A549 treated with ZK216348 at 1 μM for 4 hours (cell line): ENCODE data around the gene MAPKAPK2. TPM values are rescaled to one million over a fixed set of nuclear protein-coding genes. Genes with fewer than 3 reads are reported as not detected.

Source experiments
- total RNA-seq: library from RNA; stranded (reverse); fragments of 200-300 nt; extraction: Qiagen RNA extraction; gene quantifications from 5 replicates; pipeline ENCODE4 v1.2.3, GENCODE V29; 2022; ENCODE audit warnings: low read depth

The MAPKAPK2 gene
- total RNA-seq, result 58.7 to 81.1 TPM (median 72.4 TPM) in 5 replicates

GRCh38 chr1:206684478-206685333 lies at the start of gene MAPKAPK2:
Gene MAPKAPK2 (plus strand): TSS chr1:206684905. CDS start chr1:206685230, 325 bp downstream.

DNA sequence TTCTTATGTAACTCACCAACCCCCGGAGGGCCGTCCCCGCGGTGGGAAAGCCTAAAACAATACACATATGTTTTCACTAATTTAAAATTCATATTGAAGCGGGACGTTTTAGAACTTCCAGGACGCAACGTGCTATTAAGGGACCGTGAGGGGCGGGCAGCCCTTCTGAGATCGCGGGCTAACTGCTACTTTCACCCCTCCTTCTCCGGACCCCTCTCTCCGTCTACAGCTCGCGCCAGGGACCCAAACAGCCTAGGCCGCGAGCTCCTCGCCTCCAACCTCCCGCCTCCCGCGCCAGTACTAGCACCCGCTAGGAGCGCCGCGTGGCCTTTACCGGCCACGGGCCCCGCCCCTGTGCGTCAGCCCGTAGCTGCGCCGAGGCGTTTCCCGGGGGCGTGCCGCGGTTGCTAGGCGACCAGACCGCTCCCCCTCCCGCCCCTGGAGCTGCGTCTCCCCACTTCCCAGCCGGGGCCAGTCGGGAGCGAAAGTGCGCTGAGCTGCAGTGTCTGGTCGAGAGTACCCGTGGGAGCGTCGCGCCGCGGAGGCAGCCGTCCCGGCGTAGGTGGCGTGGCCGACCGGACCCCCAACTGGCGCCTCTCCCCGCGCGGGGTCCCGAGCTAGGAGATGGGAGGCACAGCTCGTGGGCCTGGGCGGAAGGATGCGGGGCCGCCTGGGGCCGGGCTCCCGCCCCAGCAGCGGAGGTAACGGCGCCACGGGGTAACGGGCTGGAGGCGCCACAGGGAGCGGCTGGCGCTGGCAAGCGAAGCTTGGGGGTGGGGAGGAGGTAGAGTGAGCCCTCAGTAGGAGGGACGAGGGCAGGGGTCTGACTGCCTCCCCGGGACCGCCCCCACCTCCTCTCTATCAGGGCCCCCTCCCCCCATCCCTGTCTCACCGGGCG lies 49.4 kb upstream of the MAPKAPK2 start, which contains the start of gene DYRK3:
TSS of gene DYRK3 (plus strand) at position 457 of the 898 bp plus-strand sequence. CDS start at position 625, 168 bp downstream.

DNA sequence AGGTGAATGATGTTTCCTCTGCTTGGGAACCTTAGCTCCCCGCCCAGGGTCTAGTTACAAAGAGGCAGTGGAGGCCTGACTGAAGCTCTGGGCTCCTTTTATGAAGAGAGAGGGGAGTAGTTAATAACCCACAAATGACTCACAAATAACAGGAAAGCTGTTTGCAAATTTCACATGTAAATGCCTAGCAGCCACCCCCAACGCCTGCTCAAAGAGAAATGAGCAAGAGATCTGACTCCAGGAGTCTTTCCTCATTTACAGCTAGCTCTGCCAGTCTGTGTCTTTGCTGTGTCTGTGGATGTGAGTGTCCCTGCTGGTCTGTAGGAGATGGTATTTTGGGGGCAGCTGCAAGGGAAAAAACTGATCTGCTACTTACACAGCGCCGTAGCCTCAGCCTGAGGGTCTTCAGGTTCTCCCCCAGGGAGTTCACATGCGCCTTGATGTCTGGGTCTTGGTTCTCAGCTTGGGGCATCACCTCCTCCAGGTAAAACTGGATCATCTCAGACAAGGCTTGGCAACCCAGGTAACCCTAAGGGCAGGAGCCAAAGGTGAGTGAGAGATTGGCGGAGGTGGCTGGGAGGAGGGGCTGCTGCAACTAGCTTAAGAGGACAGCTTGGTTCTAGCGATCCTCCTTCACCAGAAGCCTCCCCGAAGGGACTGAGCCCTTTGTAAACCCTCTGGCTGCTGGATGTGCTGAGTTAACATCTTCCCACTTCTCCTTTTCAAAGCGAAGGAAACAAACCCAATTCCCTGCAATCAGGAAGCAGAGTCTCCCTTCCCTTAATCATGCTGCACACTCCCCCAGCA lies 86.0 kb downstream of the MAPKAPK2 start, which contains the start of gene IL19:
TSS of gene IL19 (plus strand) at position 243 of the 807 bp plus-strand sequence. CDS start 65,890 bp downstream, outside the sequence.

DNA sequence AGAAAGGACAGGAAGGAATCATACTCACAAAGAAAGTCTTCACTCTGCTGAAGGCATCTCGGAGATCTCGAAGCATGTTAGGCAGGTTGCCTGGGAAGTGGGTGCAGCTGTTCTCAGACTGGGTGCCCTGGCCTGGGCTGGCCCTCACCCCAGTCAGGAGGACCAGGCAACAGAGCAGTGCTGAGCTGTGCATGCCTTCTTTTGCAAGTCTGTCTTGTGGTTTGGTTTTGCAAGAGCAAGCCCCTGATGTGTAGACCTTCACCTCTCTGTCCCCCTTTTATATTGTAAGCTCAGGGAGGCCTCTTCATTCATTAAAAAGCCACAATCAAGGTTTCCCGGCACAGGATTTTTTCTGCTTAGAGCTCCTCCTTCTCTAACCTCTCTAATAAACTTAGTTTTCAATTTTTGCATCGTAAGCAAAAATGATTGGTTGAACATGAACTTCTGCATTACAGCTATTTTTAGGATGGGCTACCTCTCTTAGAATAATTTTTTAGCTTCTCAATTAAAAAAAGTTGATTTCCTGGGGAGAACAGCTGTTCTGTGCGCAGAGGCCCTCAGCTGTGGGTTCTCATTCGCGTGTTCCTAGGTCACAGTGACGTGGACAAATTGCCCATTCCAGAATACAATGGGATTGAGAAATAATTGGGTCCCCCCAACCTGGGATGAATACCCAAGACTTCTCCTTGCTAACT lies 87.7 kb downstream of the MAPKAPK2 start, which contains the start of gene IL10:
TSS of gene IL10 (minus strand) at position 252 of the 695 bp plus-strand sequence. CDS start at position 193, 59 bp downstream.

Other genes starting within 250 kb of the MAPKAPK2 start
- gene IKBKE, start 214.4 kb upstream of the MAPKAPK2 start, total RNA-seq, result 3.3 to 8.4 TPM (median 6.6 TPM) in 5 replicates
- gene RASSF5, start 177.4 kb upstream of the MAPKAPK2 start, total RNA-seq, result 0.87 to 1.6 TPM (median 0.95 TPM) in 5 replicates
- gene EIF2D, start 72.4 kb upstream of the MAPKAPK2 start, total RNA-seq, result 30.3 to 36.6 TPM (median 34.8 TPM) in 5 replicates
- gene DYRK3, start 49.4 kb upstream of the MAPKAPK2 start, total RNA-seq, result 8.1 to 10.1 TPM (median 9.3 TPM) in 5 replicates
- not detected in 5 replicates for gene IL19, start 85.9 kb downstream of the MAPKAPK2 start, total RNA-seq
- gene IL10, start 87.6 kb downstream of the MAPKAPK2 start, total RNA-seq, result not detected in 5 replicates
- gene IL20, start 180.7 kb downstream of the MAPKAPK2 start, total RNA-seq, result not detected in 5 replicates
- 0.27 to 0.42 TPM (median 0.32 TPM) in 5 replicates for gene IL24, start 212.5 kb downstream of the MAPKAPK2 start, total RNA-seq
- 4.5 to 7.0 TPM (median 4.8 TPM) in 5 replicates for gene FCMR, start 237.0 kb downstream of the MAPKAPK2 start, total RNA-seq